ENCODE measurements around the gene NUDT14. TPM values are rescaled to one million over a fixed set of nuclear protein-coding genes. Genes with fewer than 3 reads are reported as not detected.

The NUDT14 gene
- total and polyA plus RNA-seq, 9 donors, result 0.68 to 22.5 (median 11.4) TPM

GRCh38 chr14:105199093-105199492, 18.0 kb upstream of the NUDT14 start:
- 27 to 49% (median 29%) methylated on average over 16 to 18 of the region's 18 CpGs for WGBS, 3 donors
- no peak for DNase-seq
- H3K9me3 ChIP-seq, result no peaks in the 10 kb centered on the region
- no peak overlapping the region for H3K27ac ChIP-seq
- TF ChIP-seq EP300 (IDR thresholded peaks at IDR 0.05), result no peak
- TF ChIP-seq, protein P1, sequence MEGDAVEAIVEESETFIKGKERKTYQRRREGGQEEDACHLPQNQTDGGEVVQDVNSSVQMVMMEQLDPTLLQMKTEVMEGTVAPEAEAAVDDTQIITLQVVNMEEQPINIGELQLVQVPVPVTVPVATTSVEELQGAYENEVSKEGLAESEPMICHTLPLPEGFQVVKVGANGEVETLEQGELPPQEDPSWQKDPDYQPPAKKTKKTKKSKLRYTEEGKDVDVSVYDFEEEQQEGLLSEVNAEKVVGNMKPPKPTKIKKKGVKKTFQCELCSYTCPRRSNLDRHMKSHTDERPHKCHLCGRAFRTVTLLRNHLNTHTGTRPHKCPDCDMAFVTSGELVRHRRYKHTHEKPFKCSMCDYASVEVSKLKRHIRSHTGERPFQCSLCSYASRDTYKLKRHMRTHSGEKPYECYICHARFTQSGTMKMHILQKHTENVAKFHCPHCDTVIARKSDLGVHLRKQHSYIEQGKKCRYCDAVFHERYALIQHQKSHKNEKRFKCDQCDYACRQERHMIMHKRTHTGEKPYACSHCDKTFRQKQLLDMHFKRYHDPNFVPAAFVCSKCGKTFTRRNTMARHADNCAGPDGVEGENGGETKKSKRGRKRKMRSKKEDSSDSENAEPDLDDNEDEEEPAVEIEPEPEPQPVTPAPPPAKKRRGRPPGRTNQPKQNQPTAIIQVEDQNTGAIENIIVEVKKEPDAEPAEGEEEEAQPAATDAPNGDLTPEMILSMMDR (IDR thresholded peaks at IDR 0.05), result no peak
- no peak for TF ChIP-seq POLR2A (IDR thresholded peaks at IDR 0.05)
- intact Hi-C loops (cut with DNase I), result no loop called here
- H3K36me3 ChIP-seq, result no peaks in the 10 kb centered on the region
- H3K27me3 ChIP-seq, result no peaks in the 10 kb centered on the region
- H3K4me1 ChIP-seq (ENCODE audit: insufficient read depth), result no peaks in the 10 kb centered on the region
- H3K4me3 ChIP-seq, result no peak overlapping the region

GRCh38 chr14:105198588-105198987, 17.5 kb upstream of the NUDT14 start:
- WGBS, 3 donors, result 71 to 80% (median 72%) methylated on average over 4 of the region's 4 CpGs
- no peaks in the 10 kb centered on the region for H3K27me3 ChIP-seq
- H3K36me3 ChIP-seq, result no peaks in the 10 kb centered on the region
- TF ChIP-seq, protein P1 (IDR thresholded peaks at IDR 0.05), result no peak
- no peak for TF ChIP-seq EP300 (IDR thresholded peaks at IDR 0.05)
- TF ChIP-seq POLR2A (IDR thresholded peaks at IDR 0.05), result no peak
- DNase-seq, result no peak
- H3K27ac ChIP-seq, result no peak overlapping the region
- intact Hi-C loops (cut with DNase I), result no loop called here
- H3K9me3 ChIP-seq, result no peaks in the 10 kb centered on the region
- H3K4me1 ChIP-seq (ENCODE audit: insufficient read depth), result no peaks in the 10 kb centered on the region
- no peak overlapping the region for H3K4me3 ChIP-seq

- WGBS, 3 donors, result 3 to 5% (median 4%) methylated on average over 12 to 15 of the region's 15 CpGs
- H3K4me1 ChIP-seq (ENCODE audit: insufficient read depth), result no peaks in the 10 kb centered on the region
- H3K36me3 ChIP-seq, result no peaks in the 10 kb centered on the region
- no peaks in the 10 kb centered on the region for H3K9me3 ChIP-seq
- no peak overlapping the region for H3K4me3 ChIP-seq
- no peak for DNase-seq
- no peaks in the 10 kb centered on the region for H3K27me3 ChIP-seq
- TF ChIP-seq EP300 (IDR thresholded peaks at IDR 0.05) (no peak), POLR2A (IDR thresholded peaks at IDR 0.05) (no peak)
- TF ChIP-seq, protein P1 (IDR thresholded peaks at IDR 0.05), result no peak
- no peak overlapping the region for H3K27ac ChIP-seq
- intact Hi-C loops (cut with DNase I), result no loop called here
Measured at GRCh38 chr14:105197211-105197641, 16.1 kb upstream of the NUDT14 start.

- H3K36me3 ChIP-seq, result no peaks in the 10 kb centered on the region
- H3K4me3 ChIP-seq, result no peak overlapping the region
- H3K27me3 ChIP-seq, result no peaks in the 10 kb centered on the region
- H3K27ac ChIP-seq, result no peak overlapping the region
- H3K9me3 ChIP-seq, result no peaks in the 10 kb centered on the region
- H3K4me1 ChIP-seq (ENCODE audit: insufficient read depth), result no peaks in the 10 kb centered on the region
- WGBS, 3 donors, result 2% methylated on average over 35 to 58 of the region's 58 CpGs
- intact Hi-C loops (cut with DNase I), result no loop called here
- TF ChIP-seq, protein P1 (IDR thresholded peaks at IDR 0.05), result no peak
- DNase-seq, result no peak
Measured at GRCh38 chr14:105196265-105196960, 15.3 kb upstream of the NUDT14 start.

Measured in ovary (tissue), 9 donors.